HEK293 (cell line): ENCODE measurements around the gene DNM1.

ENCODE experiments used
- CTCF ChIA-PET: fragments of 350-600 bp; formaldehyde crosslinking; extraction: SDS; loops from one replicate; lab custom pipeline; 2021; ENCODE audit warnings: antibody characterized with exemption; lab: Yijun Ruan, JAX
- POLR2A ChIA-PET: fragments of 300-600 bp; formaldehyde crosslinking; extraction: SDS; loops from one replicate; lab custom pipeline; 2020; ENCODE audit warnings: antibody characterized with exemption, inconsistent platforms; lab: Yijun Ruan, JAX
- H3K27ac ChIP-seq: fragments of 200-500 bp; sonication (Bioruptor generic); 2 replicates; pipeline ENCODE4 v1.5.1; 2014; ENCODE audit warnings: low read depth, low read length, control low read depth, inconsistent platforms; ENCODE audit errors: extremely low read depth
- H3K36me3 ChIP-seq, 2 experiments: fragments of 200-500 bp in 1 of 2; sonication (Bioruptor generic) in 1 of 2; 1 replicate in 1 of 2; 2 replicates in 1 of 2; pipeline ENCODE4 v1.5.1; 2014 to 2017; ENCODE audit warnings: inconsistent platforms in 2 of 2, low read length in 2 of 2; ENCODE audit not compliant: control insufficient read depth in 2 of 2, insufficient read depth in 1 of 2
- H3K4me1 ChIP-seq: fragments of 200-500 bp; sonication (Bioruptor generic); 2 replicates; pipeline ENCODE4 v1.5.1; 2014; ENCODE audit warnings: mild to moderate bottlenecking, low read length, inconsistent platforms; ENCODE audit not compliant: control insufficient read depth, insufficient read depth
- H3K4me3 ChIP-seq: 2 replicates; pipeline ENCODE4 v1.5.1; 2011; ENCODE audit warnings: low read depth, mild to moderate bottlenecking, control low read depth, low read length, moderate library complexity
- H3K9me3 ChIP-seq: fragments of 200-500 bp; sonication (Bioruptor generic); 2 replicates; pipeline ENCODE4 v1.5.1; 2014; ENCODE audit warnings: low read depth, low read length, inconsistent platforms; ENCODE audit not compliant: control insufficient read depth, insufficient read depth
- EGR2 ChIP-seq: fragments of 450-650 bp; formaldehyde crosslinking; IDR thresholded peaks from 2 replicates; pipeline ENCODE4 v1.5.1; 2016; ENCODE audit warnings: low read depth, missing biosample characterization, missing genetic modification characterization
- GFI1B ChIP-seq: fragments of 450-650 bp; formaldehyde crosslinking; IDR thresholded peaks from 2 replicates; pipeline ENCODE4 v1.5.1; 2016; ENCODE audit warnings: missing biosample characterization, missing genetic modification characterization
- YY2 ChIP-seq: fragments of 450-650 bp; formaldehyde crosslinking; IDR thresholded peaks from 2 replicates; pipeline ENCODE4 v1.5.1; 2016; ENCODE audit warnings: missing biosample characterization, missing genetic modification characterization
- ZFHX2 ChIP-seq: fragments of 450-650 bp; formaldehyde crosslinking; conservative IDR thresholded peaks from 2 replicates; pipeline ENCODE4 v1.5.1; 2016; ENCODE audit warnings: missing biosample characterization, missing genetic modification characterization
- ZFP69B ChIP-seq: fragments of 450-650 bp; formaldehyde crosslinking; IDR thresholded peaks from 2 replicates; pipeline ENCODE4 v1.5.1; 2016; ENCODE audit warnings: missing biosample characterization, missing genetic modification characterization
- ZNF174 ChIP-seq: fragments of 450-650 bp; formaldehyde crosslinking; IDR thresholded peaks from 2 replicates; pipeline ENCODE4 v1.5.0; 2017; ENCODE audit warnings: missing biosample characterization, mild to moderate bottlenecking, missing genetic modification characterization
- ZNF223 ChIP-seq: fragments of 450-650 bp; formaldehyde crosslinking; IDR thresholded peaks from 2 replicates; pipeline ENCODE4 v1.5.1; 2016; ENCODE audit warnings: missing biosample characterization, missing genetic modification characterization
- ZNF404 ChIP-seq: fragments of 450-650 bp; formaldehyde crosslinking; IDR thresholded peaks from 2 replicates; pipeline ENCODE4 v1.5.1; 2017; ENCODE audit warnings: missing biosample characterization, missing genetic modification characterization
- ZNF426 ChIP-seq: fragments of 450-650 bp; formaldehyde crosslinking; IDR thresholded peaks from 2 replicates; pipeline ENCODE4 v1.5.1; 2017; ENCODE audit warnings: missing biosample characterization, missing genetic modification characterization, mild to moderate bottlenecking, inconsistent platforms, moderate library complexity
- ZNF473 ChIP-seq: fragments of 450-650 bp; formaldehyde crosslinking; IDR thresholded peaks from 2 replicates; pipeline ENCODE4 v1.5.1; 2017; ENCODE audit warnings: missing biosample characterization, missing genetic modification characterization
- ZNF600 ChIP-seq: fragments of 450-650 bp; formaldehyde crosslinking; IDR thresholded peaks from 2 replicates; pipeline ENCODE4 v1.5.1; 2016; ENCODE audit warnings: missing biosample characterization, missing genetic modification characterization
- ZNF677 ChIP-seq: fragments of 450-650 bp; IDR thresholded peaks from 2 replicates; pipeline ENCODE4 v1.5.0; 2018; ENCODE audit warnings: missing biosample characterization, mild to moderate bottlenecking, missing genetic modification characterization, moderate library complexity
- ZNF76 ChIP-seq: fragments of 450-650 bp; formaldehyde crosslinking; IDR thresholded peaks from 2 replicates; pipeline ENCODE4; 2016; ENCODE audit warnings: low read depth, missing biosample characterization, missing genetic modification characterization, borderline replicate concordance
- TF ChIP-seq, protein P1 (sequence below): fragments of 450-650 bp; formaldehyde crosslinking; IDR thresholded peaks from 2 replicates; pipeline ENCODE4 v1.5.1; 2016; ENCODE audit warnings: missing biosample characterization, missing genetic modification characterization
- TF ChIP-seq, protein P2 (sequence below): fragments of 450-650 bp; formaldehyde crosslinking; IDR thresholded peaks from 2 replicates; pipeline ENCODE4 v1.5.1; 2016; ENCODE audit warnings: missing biosample characterization, missing genetic modification characterization

The DNM1 gene

DNA sequence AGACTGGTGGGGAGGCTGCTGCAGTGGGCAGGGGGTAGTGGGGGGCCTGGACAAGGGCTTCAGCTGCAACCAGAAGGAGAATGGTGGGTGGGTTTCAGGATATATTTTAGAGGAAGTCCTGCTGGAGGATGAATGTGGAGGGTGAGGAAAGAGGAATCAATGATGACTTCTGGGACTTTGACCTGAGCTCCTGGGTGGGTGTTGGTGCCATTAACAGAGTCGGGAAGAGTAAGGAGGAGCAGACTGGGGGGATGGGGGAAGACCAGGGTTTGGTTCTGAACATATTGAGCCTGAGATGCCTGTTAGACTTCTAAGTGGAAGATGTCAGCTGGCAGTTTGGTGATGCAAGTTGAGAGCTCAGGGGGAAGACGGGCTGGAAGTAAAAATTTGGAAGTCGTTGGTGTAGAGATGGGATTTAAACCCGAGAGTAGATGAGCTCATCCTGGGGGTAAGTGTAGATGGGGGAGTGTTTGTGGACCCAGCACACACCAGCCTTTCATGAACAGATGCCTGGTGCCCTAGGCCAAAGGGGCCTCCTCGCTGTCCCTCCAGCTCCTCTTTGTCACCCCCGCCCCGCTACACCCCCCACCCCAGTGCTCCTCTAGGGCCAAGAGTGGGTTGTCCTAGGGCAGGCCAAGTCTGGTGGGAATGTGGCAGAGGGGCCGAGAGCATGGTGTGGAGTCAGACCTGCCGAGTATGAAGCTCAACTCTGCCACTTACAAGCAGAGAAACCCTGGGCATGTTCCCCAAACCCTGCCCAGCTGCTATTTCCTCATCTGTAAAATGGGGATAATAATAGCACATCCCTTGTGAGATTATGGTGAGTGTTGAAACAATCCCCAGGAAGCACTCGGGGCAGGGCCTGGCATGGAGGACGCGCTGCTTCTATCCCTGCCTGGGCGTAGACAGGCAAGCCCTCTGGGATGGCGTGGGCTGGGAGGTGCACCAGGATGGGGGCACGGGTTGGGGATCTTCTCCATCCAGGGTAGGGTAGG is 4.0 kb downstream of the DNM1 start:
- CTCF ChIA-PET = interaction anchor here (0.6 to 2.2 kb wide), 7 partner anchors 13 to 493 kb away, joined by 3 to 9 read pairs (median 3); partner anchors contain the start of gene CIZ1
- POLR2A ChIA-PET = interaction anchor here (1.1 kb wide), 1 partner anchor 47 kb away, joined by 3 read pairs; the partner anchor contains the start of gene BBLN
- Histone ChIP-seq H3K4me1 (no peaks in the 10 kb centered on the region), H3K36me3 (no peaks in the 10 kb centered on the region)
- TF ChIP-seq ZNF600 (0 out of 2 replicates have a peak, but pooled peaks have one; percentile 21), GFI1B (no peak), EGR2 (tag by site-specific recombination) (peak; percentile 19; the same call in 1 of the 2 replicates), ZNF473 (tag by site-specific recombination) (no peak), YY2 (tag by site-specific recombination) (no peak), ZNF76 (no peak), ZFHX2 (tag by site-specific recombination) (0 out of 2 replicates have a peak, but pooled peaks have one; percentile 28), ZNF404 (tag by site-specific recombination) (no peak), ZFP69B (tag by site-specific recombination) (0 out of 2 replicates have a peak, but pooled peaks have one; percentile 26), ZNF426 (tag by site-specific recombination) (no peak), ZNF677 (tag by site-specific recombination) (no peak)
- TF ChIP-seq, protein P1, sequence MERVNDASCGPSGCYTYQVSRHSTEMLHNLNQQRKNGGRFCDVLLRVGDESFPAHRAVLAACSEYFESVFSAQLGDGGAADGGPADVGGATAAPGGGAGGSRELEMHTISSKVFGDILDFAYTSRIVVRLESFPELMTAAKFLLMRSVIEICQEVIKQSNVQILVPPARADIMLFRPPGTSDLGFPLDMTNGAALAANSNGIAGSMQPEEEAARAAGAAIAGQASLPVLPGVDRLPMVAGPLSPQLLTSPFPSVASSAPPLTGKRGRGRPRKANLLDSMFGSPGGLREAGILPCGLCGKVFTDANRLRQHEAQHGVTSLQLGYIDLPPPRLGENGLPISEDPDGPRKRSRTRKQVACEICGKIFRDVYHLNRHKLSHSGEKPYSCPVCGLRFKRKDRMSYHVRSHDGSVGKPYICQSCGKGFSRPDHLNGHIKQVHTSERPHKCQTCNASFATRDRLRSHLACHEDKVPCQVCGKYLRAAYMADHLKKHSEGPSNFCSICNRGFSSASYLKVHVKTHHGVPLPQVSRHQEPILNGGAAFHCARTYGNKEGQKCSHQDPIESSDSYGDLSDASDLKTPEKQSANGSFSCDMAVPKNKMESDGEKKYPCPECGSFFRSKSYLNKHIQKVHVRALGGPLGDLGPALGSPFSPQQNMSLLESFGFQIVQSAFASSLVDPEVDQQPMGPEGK (tag by site-specific recombination) = peak; percentile 26; the same call in 1 of the 2 replicates
- TF ChIP-seq, all 188 proteins: peak for 5
- Histone ChIP-seq H3K9me3 (no peaks in the 10 kb centered on the region), H3K27ac (no peak overlapping the region), H3K4me3 (no peak overlapping the region)

DNA sequence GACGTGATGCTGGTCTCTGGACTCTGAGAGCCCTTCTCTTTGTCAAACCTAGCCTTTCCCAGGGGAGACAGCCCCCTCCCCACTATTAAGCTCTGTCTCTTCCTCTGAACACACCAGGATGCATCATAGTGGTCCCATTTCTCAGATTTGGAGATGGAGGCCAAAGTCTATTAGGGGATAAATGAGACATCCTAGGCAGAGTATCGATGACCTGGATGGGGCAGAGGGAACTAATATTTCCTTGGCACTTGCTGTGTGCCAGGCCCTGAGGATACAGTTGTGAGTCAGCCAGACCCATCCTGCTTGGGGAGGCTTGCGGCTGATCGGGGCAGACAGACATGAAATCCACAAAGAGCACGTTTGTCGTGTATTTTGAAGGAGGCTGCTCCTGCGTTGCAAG is 5.2 kb downstream of the DNM1 start:
- no peaks in the 10 kb centered on the region for H3K36me3 ChIP-seq
- POLR2A ChIA-PET = no interaction called here
- CTCF ChIA-PET = interaction anchor here (1.0 to 2.2 kb wide), 2 partner anchors 14 to 47 kb away, joined by 3 to 9 read pairs; no protein-coding TSS in a partner anchor

More for the DNA sequence above, 5.2 kb downstream of the DNM1 start:
- Histone ChIP-seq H3K9me3 (no peaks in the 10 kb centered on the region), H3K4me1 (no peaks in the 10 kb centered on the region), H3K4me3 (no peak overlapping the region)
- TF ChIP-seq ZNF223 (tag by site-specific recombination) (no peak), ZNF174 (tag by site-specific recombination) (no peak)
- TF ChIP-seq, protein P2, sequence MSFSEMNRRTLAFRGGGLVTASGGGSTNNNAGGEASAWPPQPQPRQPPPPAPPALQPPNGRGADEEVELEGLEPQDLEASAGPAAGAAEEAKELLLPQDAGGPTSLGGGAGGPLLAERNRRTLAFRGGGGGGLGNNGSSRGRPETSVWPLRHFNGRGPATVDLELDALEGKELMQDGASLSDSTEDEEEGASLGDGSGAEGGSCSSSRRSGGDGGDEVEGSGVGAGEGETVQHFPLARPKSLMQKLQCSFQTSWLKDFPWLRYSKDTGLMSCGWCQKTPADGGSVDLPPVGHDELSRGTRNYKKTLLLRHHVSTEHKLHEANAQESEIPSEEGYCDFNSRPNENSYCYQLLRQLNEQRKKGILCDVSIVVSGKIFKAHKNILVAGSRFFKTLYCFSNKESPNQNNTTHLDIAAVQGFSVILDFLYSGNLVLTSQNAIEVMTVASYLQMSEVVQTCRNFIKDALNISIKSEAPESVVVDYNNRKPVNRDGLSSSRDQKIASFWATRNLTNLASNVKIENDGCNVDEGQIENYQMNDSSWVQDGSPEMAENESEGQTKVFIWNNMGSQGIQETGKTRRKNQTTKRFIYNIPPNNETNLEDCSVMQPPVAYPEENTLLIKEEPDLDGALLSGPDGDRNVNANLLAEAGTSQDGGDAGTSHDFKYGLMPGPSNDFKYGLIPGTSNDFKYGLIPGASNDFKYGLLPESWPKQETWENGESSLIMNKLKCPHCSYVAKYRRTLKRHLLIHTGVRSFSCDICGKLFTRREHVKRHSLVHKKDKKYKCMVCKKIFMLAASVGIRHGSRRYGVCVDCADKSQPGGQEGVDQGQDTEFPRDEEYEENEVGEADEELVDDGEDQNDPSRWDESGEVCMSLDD (tag by site-specific recombination) = no peak
- TF ChIP-seq, all 188 proteins: peak for 0
- no peak overlapping the region for H3K27ac ChIP-seq
